Activated CD4-positive, alpha-beta T cell treated with anti-CD3 and anti-CD28 coated beads, Interleukin-2, amount 50 U/mL, for 4 hours (primary cell): ENCODE results near the gene BRD1.

Experiments used
- DNase-seq, 2 experiments: peaks; one replicate each; pipeline ENCODE4 v3.0.0-alpha.2; 2020

Gene BRD1

DNA sequence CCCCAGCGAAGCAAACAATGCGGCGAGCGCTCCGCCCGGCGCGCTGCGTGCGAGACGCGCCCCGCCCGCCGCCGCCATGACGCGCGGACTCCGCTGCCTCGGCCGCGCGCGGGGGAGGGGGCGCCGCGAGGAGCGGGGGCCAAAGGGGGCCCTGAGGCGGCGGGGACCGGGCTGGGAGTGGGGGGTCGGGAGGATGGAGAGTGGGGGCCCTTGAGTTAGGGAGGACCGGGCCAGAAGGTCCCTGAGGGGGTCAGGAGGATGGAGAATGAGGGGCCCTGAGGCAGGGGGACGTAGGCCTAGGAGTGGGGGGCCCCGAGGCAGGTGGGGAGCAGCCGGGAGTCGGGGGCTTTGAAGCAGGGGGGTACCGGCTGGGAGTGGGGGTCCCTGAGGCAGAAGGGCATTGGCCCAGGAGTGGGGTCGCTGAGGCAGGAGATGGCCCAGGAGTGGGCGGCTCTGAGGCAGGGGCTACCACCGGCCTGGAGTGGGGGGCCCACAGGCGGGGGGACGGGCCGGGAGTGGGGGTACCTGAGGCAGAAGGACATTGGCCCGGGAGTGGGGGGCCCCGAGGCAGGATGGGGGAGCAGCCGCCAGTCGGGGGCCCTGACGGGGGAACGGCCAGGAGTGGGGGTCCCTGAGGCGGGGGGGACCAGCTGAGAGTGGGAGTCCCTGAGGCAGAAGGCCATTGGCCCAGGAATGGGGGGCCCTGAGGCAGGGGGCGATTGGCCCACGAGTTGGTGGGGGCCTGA, at the start of gene BRD1:
Gene BRD1 (minus strand): TSS at position 21 of the 746 bp plus-strand sequence. CDS start 3,556 bp downstream, outside the sequence.
- peak; percentile 29 to 40 for DNase-seq

DNA sequence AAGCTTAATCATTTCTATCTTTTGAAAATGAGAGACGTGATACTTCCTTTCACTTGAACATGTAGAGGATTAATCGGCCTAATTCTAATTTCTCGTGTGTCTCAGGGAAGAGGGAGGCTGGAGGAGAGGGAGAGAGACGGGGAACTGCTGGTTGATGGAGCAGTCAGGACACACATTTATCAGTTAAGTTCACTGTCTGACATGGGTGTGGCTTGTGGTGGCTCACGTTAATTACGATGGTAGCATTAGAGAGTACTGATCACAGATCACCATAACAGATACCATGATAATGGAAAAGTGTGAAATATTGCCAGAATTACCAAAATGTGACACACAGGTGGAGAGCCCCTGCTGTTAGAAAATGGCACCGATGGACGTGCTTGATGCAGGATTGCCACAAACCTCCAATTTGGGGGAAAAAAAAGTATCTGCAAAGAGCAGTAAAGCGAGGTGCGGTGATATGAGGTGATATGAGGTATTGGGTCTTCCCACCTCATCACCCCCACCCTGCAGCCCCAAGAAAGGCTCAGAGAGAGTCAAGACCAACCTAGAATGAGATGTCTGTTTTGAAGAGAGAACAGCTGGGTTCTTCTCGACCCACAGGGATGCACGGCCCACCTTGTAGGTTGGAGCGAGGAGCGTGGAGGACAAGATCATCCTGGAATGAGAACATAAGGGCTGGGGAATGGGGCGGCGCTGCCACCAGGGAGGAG, 45.7 kb upstream of the BRD1 start:
- no peak for DNase-seq

- DNase-seq, result no peak
These were observed 44.7 kb upstream of the BRD1 start for GRCh38 chr22:49872347-49872746.

DNA sequence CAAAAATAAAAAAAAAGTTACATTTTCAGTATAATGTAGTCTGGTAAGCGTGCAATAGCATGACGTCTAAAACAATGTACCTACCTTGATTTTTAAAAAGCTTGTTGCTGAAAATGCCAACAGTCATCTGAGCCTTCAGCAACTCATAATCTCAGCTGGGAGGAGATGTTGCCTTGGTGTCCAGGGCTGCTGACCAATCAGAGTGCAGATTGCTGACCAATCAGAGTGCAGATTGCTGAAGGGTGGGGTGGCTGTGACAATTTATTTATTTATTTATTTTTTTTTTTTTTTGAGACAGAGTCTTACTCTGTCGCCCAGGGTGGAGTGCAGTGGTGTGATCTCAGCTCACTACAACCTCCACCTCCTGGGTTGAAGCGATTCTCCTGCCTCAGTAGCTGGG, 43.8 kb upstream of the BRD1 start:
- DNase-seq, result no peak

GRCh38 chr22:49869845-49870712, 42.4 kb upstream of the BRD1 start:
- DNase-seq, result no peak

DNA sequence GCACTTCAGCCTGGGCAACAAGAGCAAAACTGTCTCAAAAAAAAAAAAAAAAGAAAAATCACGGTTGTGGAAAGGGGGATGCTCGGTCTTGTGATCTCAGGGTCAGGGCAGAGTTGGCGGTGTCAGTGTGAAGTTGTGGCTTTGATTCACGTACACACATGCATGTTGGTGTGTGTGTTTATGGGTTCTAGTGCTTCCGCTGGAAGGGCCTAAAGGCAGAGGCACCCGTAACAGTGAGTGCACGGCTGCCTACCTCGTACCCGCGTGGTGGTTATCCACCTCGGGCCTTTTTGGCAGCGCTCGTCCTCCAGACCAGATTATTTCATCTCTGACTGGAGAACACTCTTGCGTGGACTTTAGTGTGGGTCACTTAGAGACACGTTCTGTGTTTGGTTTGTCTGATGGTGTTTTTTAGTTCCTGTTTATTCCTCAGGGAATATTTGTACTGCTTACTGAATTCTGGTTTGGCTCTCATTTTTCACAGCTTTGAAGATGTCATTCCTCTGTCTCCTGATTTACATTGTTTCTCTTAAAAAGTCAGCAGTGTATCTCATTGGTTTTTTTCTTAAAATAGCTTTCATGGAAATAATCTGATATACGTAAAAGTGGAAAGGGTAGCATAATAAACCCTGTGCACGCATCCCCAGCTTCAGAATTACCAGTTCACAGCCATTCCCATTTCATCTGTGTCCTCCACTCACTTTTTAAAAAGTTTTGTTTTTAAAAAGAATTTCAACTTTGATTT, 41.6 kb upstream of the BRD1 start:
- DNase-seq, result no peak

DNA sequence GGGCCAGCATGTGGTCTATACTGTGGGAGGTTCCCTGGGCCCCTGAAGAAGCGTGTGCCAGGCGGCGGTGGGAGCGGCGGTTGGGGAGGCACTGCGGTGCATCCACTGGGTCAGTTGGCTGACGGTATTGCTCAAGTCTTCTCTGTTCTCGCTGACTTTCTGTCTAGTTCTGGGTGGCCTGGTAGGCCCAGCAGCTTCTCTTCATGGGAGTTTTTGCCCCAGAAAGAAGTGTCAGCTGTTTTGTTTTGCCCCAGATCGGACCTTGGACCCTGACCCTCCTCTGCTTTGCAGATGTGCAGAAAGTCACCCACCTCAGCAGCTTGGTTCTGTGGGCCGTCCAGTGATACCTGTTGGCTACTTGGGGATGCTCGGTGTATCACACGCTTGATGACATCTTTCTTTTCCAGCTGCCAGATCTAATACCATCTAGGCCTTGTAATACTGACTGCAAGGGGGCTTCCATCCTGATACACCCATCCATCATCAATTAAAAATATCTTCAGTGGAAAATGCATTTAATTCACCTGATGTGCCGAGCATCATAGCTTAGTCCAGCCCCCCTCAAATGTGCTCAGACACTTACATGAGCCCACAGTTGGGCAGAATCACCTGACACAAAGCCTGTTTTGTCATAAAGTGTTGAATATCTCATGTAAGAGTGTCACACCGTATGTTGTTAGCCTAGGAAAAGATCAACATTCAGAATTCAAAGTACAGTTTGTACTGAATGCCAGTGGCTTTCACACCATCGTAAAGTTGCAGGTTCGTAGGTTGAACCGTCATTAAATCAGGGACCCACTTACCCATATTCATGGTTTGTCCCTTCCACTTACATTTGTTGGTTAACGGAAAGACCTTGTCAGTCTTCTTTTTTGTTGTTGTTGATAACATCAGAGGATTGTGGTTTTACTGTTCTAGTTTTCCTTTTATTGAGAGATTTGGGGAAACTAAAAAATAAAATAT, 39.9 kb upstream of the BRD1 start:
- DNase-seq, result no peak

- no peak for DNase-seq
These were observed 39.0 kb upstream of the BRD1 start for GRCh38 chr22:49866646-49867045.

GRCh38 chr22:49866134-49866533, 38.5 kb upstream of the BRD1 start:
- no peak for DNase-seq

DNA sequence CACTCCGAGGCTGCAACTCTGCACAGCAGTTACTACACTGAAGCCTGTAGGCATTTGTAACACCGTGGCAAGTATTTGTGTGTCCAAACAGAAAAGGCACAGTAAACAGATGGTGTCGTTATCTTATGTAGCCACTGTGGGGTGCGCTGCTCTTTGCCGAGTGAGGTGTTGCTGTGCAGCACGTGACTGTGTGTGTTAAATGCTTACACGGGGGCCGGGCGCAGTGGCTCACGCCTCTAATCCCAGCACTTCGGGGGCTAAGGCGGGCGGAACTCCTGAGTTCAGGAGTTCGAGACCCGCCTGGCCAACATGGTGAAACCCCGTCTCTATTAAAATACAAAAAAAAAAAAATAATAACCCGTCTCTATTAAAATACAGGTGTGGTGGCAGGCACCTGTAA, 37.5 kb upstream of the BRD1 start:
- no peak for DNase-seq

GRCh38 chr22:49863931-49864330, 36.3 kb upstream of the BRD1 start:
- DNase-seq, result no peak

- DNase-seq, result no peak
These were observed 34.8 kb upstream of the BRD1 start for GRCh38 chr22:49862496-49862776.

DNA sequence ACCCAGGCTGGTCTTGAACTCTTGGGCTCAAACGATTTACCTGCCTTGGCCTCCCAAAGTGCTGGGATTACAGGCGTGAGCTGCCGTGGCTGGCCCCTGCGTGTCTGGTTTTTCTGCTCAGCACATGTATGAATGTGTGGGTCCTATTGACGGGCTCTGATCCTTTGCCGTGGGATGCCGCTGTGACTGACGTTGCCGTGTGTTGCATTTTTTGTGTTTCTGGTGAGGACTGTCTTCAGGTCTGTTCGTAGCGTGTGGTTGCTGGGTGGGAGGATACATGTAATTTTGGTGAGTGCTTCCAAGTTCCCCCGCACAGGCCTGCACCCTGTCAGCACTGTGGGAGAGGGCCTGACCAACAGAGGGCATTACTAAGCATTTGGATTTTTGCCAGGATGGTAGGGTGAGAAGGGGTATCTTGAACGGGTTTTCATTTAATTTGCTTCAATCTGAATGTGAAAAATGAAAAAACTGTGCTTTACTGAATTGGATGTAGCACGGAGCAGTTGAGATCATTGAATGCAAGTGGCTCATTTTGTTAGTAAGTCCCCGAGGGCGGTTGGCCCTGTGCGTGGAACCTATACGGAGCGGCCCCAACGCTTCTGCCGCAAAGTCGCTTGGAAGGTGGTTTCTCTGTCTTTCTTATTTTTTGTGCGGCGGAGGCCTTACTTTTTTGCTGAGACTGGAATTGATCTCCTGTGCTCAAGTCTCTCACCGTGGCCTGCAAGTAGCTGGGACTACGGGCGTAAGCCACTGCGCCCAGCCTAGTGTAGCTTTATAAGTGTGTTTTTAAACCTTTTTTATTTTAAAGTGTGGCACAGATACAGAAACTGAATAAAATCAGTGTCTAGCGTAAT, 34.2 kb upstream of the BRD1 start:
- no peak for DNase-seq

DNA sequence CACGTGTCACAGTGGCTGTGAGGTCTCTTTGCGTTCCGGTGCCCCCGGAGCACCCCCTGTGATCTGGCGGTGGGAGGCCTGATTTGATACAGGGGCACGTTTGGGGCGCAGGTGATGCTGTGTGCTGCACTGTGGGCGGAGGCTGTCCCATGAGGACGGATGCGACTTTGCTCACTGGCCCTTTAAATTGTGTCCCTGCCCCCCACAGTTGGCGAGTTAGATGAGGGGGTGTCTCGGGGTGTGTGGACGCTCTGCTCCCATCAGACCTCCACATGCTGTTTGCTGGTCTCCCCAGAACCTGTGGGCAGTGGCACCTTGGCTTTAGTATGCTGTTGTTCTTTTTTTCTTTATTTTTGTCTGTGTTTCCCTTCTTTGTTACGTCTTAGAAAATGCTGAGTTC, 31.2 kb upstream of the BRD1 start:
- DNase-seq, result no peak

DNA sequence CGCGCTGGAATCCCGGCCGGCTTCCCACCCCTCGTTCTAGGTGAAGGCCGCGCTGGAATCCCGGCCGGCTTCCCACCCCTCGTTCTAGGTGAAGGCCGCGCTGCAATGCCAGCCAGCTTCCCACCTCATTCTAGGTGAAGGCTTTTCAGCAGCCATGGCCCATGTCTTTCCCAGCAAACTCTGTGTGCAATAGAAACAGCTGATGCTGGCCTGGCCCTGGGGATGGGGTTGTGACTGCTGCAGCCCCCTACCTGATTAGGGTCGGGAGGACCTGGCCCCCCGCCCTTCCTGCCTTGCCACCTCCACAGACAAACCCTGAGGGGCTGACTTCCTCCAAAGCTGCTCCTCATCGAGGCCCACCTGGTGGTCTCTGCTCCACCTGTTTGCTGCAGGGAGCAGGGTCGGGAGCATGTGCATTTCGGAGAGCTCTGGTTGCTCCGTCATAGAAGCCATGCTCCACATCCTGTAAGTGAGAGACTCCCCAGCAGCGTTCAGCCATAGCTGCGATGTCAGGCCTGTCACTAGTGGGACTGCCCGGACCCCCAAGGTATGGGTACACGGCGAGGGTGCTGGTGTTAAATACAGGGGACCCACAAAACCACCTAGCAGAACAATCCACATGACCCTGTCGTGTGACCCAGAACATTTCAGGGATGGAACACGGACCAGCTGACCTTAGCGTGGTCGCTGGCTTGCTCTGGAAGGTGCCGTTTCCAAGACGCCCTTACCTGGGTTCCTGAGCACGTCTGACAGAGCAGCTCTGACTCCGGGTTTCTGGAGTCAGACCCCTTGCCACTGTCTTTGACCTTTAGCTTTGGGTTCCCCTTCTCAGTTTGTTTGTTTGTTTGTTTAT, 29.3 kb upstream of the BRD1 start:
- DNase-seq, result no peak

DNA sequence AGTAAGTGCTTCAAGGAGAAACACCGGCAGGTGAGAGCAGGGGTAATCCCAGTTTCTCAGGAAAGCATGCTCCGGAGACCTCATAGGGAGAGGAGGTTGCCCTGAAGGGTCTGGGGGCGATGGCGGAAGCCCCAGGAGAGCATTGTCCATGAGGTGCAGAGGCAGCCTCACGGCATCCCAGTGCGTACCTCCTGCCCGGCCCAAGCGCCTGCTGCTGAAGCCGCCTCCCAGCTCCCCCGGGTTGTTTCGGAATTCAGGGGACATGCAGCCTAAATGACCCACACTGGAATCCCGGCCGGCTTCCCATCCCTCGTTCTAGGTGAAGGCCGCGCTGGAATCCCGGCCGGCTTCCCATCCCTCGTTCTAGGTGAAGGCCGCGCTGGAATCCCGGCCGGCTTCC, 28.7 kb upstream of the BRD1 start:
- DNase-seq, result no peak

DNA sequence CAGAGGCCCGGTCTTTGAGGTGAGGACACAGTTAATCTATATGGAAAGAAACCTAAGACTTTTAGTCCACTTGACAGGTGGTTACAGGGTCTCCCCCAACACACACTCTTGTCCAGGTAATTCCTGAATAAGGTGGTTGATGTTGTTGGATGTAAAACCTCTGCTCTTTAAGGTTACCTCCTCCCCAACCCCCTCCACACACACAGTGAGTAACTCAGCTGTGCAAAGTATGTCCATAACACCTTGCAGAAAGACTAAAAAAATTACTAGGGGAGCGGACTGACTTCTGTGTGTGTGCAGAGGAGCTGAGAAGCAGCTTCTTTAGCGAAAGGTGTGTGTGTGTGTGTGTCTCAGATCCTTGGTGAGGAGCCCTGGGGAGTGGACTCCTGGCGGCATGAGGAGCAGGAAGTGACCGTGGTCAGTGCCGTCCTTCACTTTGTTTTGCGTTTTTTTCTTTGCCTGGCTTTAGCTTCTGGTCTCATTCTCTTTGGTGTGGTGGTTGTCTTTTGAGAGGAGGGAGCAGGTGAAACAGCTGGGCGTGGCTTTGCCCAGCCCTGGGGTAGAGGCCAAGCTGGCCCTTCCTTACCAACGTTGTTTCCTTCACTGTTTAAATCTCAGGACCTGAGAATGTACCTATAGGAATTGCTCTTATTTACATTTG, 27.7 kb upstream of the BRD1 start:
- DNase-seq, result no peak

GRCh38 chr22:49853981-49854831, 26.5 kb upstream of the BRD1 start:
- no peak for DNase-seq
